ENCODE data around the gene BATF2.

DNA sequence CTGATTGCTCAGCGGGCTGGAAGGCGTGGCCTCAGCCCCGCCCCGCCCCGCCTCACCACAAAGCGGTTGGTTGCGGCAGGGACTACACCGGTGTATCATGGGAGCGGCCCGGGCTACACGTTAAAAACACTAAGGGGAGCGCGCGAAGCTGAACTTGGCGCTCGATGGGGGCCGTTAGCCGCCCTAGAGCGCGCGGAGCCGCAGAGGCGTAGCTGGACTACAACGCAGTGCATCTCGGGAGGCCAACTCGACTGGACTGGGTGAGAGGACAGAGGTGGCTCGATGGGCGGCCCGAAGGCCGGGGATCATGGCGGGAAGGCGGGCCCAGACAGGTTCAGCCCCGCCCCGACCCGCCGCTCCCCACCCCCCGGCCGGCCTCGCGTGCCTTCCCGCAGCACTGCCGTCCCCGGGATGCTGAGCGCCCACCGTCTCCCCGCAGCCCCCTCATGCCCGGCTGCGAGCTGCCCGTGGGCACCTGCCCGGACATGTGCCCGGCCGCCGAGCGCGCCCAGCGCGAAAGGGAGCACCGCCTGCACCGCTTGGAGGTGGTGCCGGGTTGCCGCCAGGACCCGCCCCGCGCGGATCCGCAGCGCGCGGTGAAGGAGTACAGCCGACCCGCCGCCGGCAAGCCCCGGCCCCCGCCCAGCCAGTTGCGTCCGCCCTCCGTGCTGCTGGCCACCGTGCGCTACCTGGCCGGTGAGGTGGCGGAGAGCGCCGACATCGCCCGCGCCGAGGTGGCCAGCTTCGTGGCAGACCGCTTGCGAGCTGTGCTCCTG, 44.3 kb upstream of the BATF2 start, which contains the start of gene SAC3D1:
- TF ChIP-seq, protein P1, sequence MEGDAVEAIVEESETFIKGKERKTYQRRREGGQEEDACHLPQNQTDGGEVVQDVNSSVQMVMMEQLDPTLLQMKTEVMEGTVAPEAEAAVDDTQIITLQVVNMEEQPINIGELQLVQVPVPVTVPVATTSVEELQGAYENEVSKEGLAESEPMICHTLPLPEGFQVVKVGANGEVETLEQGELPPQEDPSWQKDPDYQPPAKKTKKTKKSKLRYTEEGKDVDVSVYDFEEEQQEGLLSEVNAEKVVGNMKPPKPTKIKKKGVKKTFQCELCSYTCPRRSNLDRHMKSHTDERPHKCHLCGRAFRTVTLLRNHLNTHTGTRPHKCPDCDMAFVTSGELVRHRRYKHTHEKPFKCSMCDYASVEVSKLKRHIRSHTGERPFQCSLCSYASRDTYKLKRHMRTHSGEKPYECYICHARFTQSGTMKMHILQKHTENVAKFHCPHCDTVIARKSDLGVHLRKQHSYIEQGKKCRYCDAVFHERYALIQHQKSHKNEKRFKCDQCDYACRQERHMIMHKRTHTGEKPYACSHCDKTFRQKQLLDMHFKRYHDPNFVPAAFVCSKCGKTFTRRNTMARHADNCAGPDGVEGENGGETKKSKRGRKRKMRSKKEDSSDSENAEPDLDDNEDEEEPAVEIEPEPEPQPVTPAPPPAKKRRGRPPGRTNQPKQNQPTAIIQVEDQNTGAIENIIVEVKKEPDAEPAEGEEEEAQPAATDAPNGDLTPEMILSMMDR (IDR thresholded peaks at IDR 0.05): no peak
- no peak for TF ChIP-seq RAD21 (conservative IDR thresholded peaks at IDR 0.05 in 1 of 2, IDR thresholded peaks at IDR 0.05 in 1 of 2)
- TF ChIP-seq SMC3 (IDR thresholded peaks at IDR 0.05): no peak
- TF ChIP-seq ESRRA (IDR thresholded peaks at IDR 0.05; ENCODE audit: borderline replicate concordance, low read length): no peak
- no peak for TF ChIP-seq MYC (IDR thresholded peaks at IDR 0.05; ENCODE audit: borderline replicate concordance, low read length)

All from A549 (cell line).